K562 (cell line): Measurements from ENCODE around the gene ZNF805. TPM values are rescaled to one million over a fixed set of nuclear protein-coding genes. Genes with fewer than 3 reads are reported as not detected.

Experiments used
- BACH1 ChIP-seq: fragments of 200-800 bp; sonication (Bioruptor generic); IDR thresholded peaks from 2 replicates; pipeline ENCODE4 v1.6.1; 2016; ENCODE audit warnings: missing genetic modification characterization, missing compliant biosample characterization
- BMI1 ChIP-seq: fragments of 150-350 bp; IDR thresholded peaks from 2 replicates; pipeline ENCODE4 v1.6.1; 2014; ENCODE audit warnings: low read length
- BRCA1 ChIP-seq, 2 experiments: fragments of 450-650 bp in 1 of 2; sonication (generic) in 1 of 2; formaldehyde crosslinking in 1 of 2; IDR thresholded peaks; 2 replicates each; pipeline versions ENCODE4 v1.5.0 to v1.6.1; 2017 to 2020; ENCODE audit warnings: mild to moderate bottlenecking in 1 of 2, missing genetic modification reagents in 1 of 2
- CHD4 ChIP-seq: fragments of 200-600 bp; sonication (generic); IDR thresholded peaks from 3 replicates; pipeline ENCODE4 v1.6.1; 2012; ENCODE audit warnings: low read depth, mild to moderate bottlenecking, mixed read lengths, low read length, inconsistent platforms; ENCODE audit not compliant: insufficient read depth, insufficient replicate concordance, poor library complexity, severe bottlenecking
- CREB1 ChIP-seq, 2 experiments: sonication (generic) in 1 of 2; formaldehyde crosslinking in 1 of 2; IDR thresholded peaks; 2 replicates each; pipeline versions ENCODE4 v1.6.1 to v1.8.0; 2012 to 2022; ENCODE audit warnings: inconsistent platforms in 1 of 2, mild to moderate bottlenecking in 1 of 2, missing genetic modification reagents in 1 of 2, moderate library complexity in 1 of 2
- DACH1 ChIP-seq: fragments of 450-650 bp; IDR thresholded peaks from 2 replicates; pipeline ENCODE4 v1.6.1; 2018; ENCODE audit not compliant: partially characterized antibody
- DNMT1 ChIP-seq: fragments of 450-650 bp; IDR thresholded peaks from 2 replicates; pipeline ENCODE4 v1.6.1; 2016; ENCODE audit warnings: antibody characterized with exemption, mild to moderate bottlenecking
- ELF1 ChIP-seq: fragments of 200-800 bp; sonication (Bioruptor generic); IDR thresholded peaks from 2 replicates; pipeline ENCODE4 v1.6.1; 2016; ENCODE audit warnings: missing genetic modification characterization, missing compliant biosample characterization
- GABPA ChIP-seq: fragments of 200-800 bp; sonication (Bioruptor generic); conservative IDR thresholded peaks from 2 replicates; pipeline ENCODE4 v1.6.1; 2016; ENCODE audit warnings: low read depth, missing genetic modification characterization, missing compliant biosample characterization
- NFRKB ChIP-seq: fragments of 450-650 bp; IDR thresholded peaks from 2 replicates; pipeline ENCODE4 v1.6.1; 2016; ENCODE audit warnings: low read depth
- POLR2H ChIP-seq: IDR thresholded peaks from 2 replicates; pipeline ENCODE4 v1.6.1; 2016; ENCODE audit warnings: missing genetic modification characterization, low read depth, mild to moderate bottlenecking, control low read depth, missing compliant biosample characterization, moderate library complexity
- SIN3A ChIP-seq, 2 experiments: fragments of 150-350 bp in 1 of 2; IDR thresholded peaks; 2 replicates each; pipeline ENCODE4 v1.6.1; 2011 to 2016; ENCODE audit warnings: borderline replicate concordance in 2 of 2, low read depth in 2 of 2, low read length in 2 of 2, mild to moderate bottlenecking in 2 of 2, moderate library complexity in 2 of 2; ENCODE audit not compliant: control insufficient read depth in 1 of 2
- THRB ChIP-seq: fragments of 450-650 bp; formaldehyde crosslinking; conservative IDR thresholded peaks from 2 replicates; pipeline ENCODE4 v1.4.0; 2022; ENCODE audit warnings: mild to moderate bottlenecking, missing genetic modification characterization
- ZNF184 ChIP-seq: sonication (generic); formaldehyde crosslinking; IDR thresholded peaks from 2 replicates; pipeline ENCODE4 v1.5.0; 2020; ENCODE audit warnings: missing genetic modification reagents
- ZNF347 ChIP-seq: fragments of 450-650 bp; formaldehyde crosslinking; IDR thresholded peaks from 2 replicates; pipeline ENCODE4 v1.4.0; 2020; ENCODE audit warnings: low read depth, mild to moderate bottlenecking, moderate library complexity
- ZNF668 ChIP-seq: fragments of 250-450 bp; sonication (Bioruptor Pico); IDR thresholded peaks from 2 replicates; pipeline ENCODE4 v1.8.0; 2022; ENCODE audit warnings: mild to moderate bottlenecking, inconsistent platforms
- polyA plus RNA-seq, 8 experiments: library from polyadenylated mRNA; depleted of rRNA in 4 of 8; stranded (reverse) in 5 of 8; unstranded in 3 of 8; fragments of >200 nt; fragmentation: Nextera tagmentation in 2 of 8; fragmentation: Illumina TruSeq in 1 of 8; extraction: Ambion mirVana in 2 of 8; extraction: Trizol in 1 of 8; gene quantifications; 2 replicates each; pipeline versions ENCODE4 v1.2.1 to v1.2.3, GENCODE V29; 2011 to 2014; ENCODE audit warnings: inconsistent platforms in 1 of 8, missing spikeins in 1 of 8
- total RNA-seq, 7 experiments: library from RNA; depleted of rRNA in 6 of 7; stranded (reverse); fragments of >200 nt in 6 of 7; fragmentation: Illumina TruSeq in 2 of 7; extraction: Trizol in 2 of 7; gene quantifications; 2 replicates each; pipeline versions ENCODE4 v1.2.1 to v1.2.3, GENCODE V29; 2011 to 2021; ENCODE audit warnings: low replicate concordance in 1 of 7
- TF ChIP-seq, protein P1 (sequence below): fragments of 250-450 bp; sonication (Bioruptor Pico); IDR thresholded peaks from 2 replicates; pipeline ENCODE4 v1.4.0; 2020; ENCODE audit warnings: borderline replicate concordance
- TF ChIP-seq, protein P2 (sequence below): fragments of 250-450 bp; sonication (Bioruptor Pico); IDR thresholded peaks from 2 replicates; pipeline ENCODE4 v1.9.0; 2021; ENCODE audit warnings: mild to moderate bottlenecking, inconsistent platforms
- TF ChIP-seq, protein P3 (sequence below): fragments of 250-450 bp; sonication (Bioruptor Pico); IDR thresholded peaks from 2 replicates; pipeline ENCODE4 v1.5.0; 2021; ENCODE audit warnings: mild to moderate bottlenecking, borderline replicate concordance

ZNF805 gene
- total and polyA plus RNA-seq, 9 of the 15 experiments (the other 6 are each of a cell fraction or from before 2014, with no cell fraction given) = 0.32 to 6.7 (median 3.9) TPM

GRCh38 chr19:57279418-57280164, 39.2 kb downstream of the ZNF805 start (continued):
- TF ChIP-seq, protein P1, sequence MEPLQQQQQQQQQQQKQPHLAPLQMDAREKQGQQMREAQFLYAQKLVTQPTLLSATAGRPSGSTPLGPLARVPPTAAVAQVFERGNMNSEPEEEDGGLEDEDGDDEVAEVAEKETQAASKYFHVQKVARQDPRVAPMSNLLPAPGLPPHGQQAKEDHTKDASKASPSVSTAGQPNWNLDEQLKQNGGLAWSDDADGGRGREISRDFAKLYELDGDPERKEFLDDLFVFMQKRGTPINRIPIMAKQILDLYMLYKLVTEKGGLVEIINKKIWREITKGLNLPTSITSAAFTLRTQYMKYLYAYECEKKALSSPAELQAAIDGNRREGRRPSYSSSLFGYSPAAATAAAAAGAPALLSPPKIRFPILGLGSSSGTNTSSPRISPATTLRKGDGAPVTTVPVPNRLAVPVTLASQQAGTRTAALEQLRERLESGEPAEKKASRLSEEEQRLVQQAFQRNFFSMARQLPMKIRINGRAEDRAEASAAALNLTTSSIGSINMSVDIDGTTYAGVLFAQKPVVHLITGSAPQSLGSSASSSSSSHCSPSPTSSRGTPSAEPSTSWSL (CRISPR knock-in tag) = no peak
- no peak for TF ChIP-seq ZNF347 (CRISPR knock-in tag)
- TF ChIP-seq BACH1 = 0 out of 2 replicates have a peak, but pooled peaks have one; percentile 41
- TF ChIP-seq ZNF668 (CRISPR knock-in tag) = no peak
- TF ChIP-seq THRB (CRISPR knock-in tag) = 0 out of 2 replicates have a peak, but pooled peaks have one; percentile 34
- no peak for TF ChIP-seq CHD4
- TF ChIP-seq, protein P2, sequence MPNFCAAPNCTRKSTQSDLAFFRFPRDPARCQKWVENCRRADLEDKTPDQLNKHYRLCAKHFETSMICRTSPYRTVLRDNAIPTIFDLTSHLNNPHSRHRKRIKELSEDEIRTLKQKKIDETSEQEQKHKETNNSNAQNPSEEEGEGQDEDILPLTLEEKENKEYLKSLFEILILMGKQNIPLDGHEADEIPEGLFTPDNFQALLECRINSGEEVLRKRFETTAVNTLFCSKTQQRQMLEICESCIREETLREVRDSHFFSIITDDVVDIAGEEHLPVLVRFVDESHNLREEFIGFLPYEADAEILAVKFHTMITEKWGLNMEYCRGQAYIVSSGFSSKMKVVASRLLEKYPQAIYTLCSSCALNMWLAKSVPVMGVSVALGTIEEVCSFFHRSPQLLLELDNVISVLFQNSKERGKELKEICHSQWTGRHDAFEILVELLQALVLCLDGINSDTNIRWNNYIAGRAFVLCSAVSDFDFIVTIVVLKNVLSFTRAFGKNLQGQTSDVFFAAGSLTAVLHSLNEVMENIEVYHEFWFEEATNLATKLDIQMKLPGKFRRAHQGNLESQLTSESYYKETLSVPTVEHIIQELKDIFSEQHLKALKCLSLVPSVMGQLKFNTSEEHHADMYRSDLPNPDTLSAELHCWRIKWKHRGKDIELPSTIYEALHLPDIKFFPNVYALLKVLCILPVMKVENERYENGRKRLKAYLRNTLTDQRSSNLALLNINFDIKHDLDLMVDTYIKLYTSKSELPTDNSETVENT = no peak
- no peak for TF ChIP-seq DACH1
- peak; percentile 92; the same call in 1 of the 2 replicates for TF ChIP-seq GABPA (tag)
- no peak for TF ChIP-seq DNMT1
- TF ChIP-seq SIN3A (IDR thresholded peaks at IDR 0.05; ENCODE audit: borderline replicate concordance in 2 of 2, control insufficient read depth in 1 of 2, low read depth in 2 of 2, low read length in 2 of 2) = peak in 1 of 2 experiments; percentile 64; a peak in 1 of 4 replicates
- peak; percentile 95 for TF ChIP-seq POLR2H
- TF ChIP-seq BMI1 = no peak
- no peak for TF ChIP-seq CREB1 (IDR thresholded peaks at IDR 0.05)
- TF ChIP-seq CREB1 (CRISPR knock-in tag; IDR thresholded peaks at IDR 0.05) = no peak
- TF ChIP-seq NFRKB = peak; percentile 92
- no peak for TF ChIP-seq BRCA1 (IDR thresholded peaks at IDR 0.05)
- no peak for TF ChIP-seq BRCA1 (CRISPR knock-in tag; IDR thresholded peaks at IDR 0.05)
- no peak for TF ChIP-seq ZNF184 (CRISPR knock-in tag)
- TF ChIP-seq, protein P3, sequence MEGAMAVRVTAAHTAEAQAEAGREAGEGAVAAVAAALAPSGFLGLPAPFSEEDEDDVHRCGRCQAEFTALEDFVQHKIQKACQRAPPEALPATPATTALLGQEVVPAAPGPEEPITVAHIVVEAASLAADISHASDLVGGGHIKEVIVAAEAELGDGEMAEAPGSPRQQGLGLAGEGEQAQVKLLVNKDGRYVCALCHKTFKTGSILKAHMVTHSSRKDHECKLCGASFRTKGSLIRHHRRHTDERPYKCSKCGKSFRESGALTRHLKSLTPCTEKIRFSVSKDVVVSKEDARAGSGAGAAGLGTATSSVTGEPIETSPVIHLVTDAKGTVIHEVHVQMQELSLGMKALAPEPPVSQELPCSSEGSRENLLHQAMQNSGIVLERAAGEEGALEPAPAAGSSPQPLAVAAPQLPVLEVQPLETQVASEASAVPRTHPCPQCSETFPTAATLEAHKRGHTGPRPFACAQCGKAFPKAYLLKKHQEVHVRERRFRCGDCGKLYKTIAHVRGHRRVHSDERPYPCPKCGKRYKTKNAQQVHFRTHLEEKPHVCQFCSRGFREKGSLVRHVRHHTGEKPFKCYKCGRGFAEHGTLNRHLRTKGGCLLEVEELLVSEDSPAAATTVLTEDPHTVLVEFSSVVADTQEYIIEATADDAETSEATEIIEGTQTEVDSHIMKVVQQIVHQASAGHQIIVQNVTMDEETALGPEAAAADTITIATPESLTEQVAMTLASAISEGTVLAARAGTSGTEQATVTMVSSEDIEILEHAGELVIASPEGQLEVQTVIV = no peak
- peak; percentile 98 for TF ChIP-seq ELF1 (tag)
